ENCODE data around the gene JUN. TPM values are rescaled to one million over a fixed set of nuclear protein-coding genes. Genes with fewer than 3 reads are reported as not detected.
A peak's percentile ranks its signal among the peaks of the same experiment; 100 is the strongest.

JUN gene
- total and polyA plus RNA-seq, 2 of the 13 experiments (the other 11 are each of a cell fraction or from before 2014, with no cell fraction given), result 18.2 to 22.3 TPM

DNA sequence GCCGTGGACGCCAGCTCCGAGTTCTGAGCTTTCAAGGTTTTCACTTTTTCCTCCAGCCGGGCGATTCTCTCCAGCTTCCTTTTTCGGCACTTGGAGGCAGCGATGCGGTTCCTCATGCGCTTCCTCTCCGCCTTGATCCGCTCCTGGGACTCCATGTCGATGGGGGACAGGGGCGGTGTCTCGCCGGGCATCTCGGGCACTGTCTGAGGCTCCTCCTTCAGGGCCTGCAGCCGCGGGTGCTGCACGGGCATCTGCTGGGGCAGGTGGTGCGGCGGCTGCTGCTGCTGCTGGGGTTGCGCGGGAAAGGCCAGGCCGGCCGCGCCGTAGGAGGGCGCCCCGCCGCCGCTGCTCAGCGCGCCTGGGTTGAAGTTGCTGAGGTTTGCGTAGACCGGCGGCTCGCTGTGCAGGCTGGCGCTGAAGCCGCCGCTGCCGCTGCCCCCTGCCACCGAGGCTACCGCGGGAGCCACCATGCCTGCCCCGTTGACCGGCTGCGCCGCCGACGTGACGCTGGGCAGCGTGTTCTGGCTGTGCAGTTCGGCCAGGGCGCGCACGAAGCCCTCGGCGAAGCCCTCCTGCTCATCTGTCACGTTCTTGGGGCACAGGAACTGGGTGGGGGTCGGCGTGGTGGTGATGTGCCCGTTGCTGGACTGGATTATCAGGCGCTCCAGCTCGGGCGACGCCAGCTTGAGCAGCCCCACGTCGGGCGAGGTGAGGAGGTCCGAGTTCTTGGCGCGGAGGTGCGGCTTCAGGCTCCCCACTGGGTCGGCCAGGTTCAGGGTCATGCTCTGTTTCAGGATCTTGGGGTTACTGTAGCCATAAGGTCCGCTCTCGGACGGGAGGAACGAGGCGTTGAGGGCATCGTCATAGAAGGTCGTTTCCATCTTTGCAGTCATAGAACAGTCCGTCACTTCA, 1.4 kb downstream of the JUN start (continued):
- no peak for TF ChIP-seq WIZ (CRISPR knock-in tag; IDR thresholded peaks at IDR 0.05)
- TF ChIP-seq MBD4 (IDR thresholded peaks at IDR 0.05; ENCODE audit: borderline replicate concordance, low read length), result no peak
- no peak for TF ChIP-seq CHD4 (IDR thresholded peaks at IDR 0.05; ENCODE audit: borderline replicate concordance, low read length)
- peak; percentile 80 for TF ChIP-seq ZSCAN21 (CRISPR knock-in tag; IDR thresholded peaks at IDR 0.05; ENCODE audit: borderline replicate concordance)
- TF ChIP-seq, protein P1, sequence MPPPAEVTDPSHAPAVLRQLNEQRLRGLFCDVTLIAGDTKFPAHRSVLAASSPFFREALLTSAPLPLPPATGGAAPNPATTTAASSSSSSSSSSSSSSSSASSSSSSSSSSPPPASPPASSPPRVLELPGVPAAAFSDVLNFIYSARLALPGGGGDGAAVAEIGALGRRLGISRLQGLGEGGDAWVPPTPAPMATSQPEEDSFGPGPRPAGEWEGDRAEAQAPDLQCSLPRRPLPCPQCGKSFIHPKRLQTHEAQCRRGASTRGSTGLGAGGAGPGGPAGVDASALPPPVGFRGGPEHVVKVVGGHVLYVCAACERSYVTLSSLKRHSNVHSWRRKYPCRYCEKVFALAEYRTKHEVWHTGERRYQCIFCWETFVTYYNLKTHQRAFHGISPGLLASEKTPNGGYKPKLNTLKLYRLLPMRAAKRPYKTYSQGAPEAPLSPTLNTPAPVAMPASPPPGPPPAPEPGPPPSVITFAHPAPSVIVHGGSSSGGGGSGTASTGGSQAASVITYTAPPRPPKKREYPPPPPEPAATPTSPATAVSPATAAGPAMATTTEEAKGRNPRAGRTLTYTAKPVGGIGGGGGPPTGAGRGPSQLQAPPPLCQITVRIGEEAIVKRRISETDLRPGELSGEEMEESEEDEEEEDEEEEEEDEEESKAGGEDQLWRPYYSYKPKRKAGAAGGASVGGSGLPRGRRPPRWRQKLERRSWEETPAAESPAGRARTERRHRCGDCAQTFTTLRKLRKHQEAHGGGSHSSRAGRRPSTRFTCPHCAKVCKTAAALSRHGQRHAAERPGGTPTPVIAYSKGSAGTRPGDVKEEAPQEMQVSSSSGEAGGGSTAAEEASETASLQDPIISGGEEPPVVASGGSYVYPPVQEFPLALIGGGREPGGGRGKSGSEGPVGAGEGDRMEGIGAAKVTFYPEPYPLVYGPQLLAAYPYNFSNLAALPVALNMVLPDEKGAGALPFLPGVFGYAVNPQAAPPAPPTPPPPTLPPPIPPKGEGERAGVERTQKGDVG (CRISPR knock-in tag; IDR thresholded peaks at IDR 0.05; ENCODE audit: borderline replicate concordance), result no peak
- no peak for TF ChIP-seq ZNF260 (CRISPR knock-in tag; IDR thresholded peaks at IDR 0.05; ENCODE audit: borderline replicate concordance, low read depth)
- no peak for TF ChIP-seq BRCA1 (CRISPR knock-in tag; IDR thresholded peaks at IDR 0.05)
- TF ChIP-seq SKI (IDR thresholded peaks at IDR 0.05; ENCODE audit: partially characterized antibody), result no peak
- no peak for TF ChIP-seq ARID5B (CRISPR knock-in tag; IDR thresholded peaks at IDR 0.05)
- TF ChIP-seq ZNF230 (CRISPR knock-in tag; IDR thresholded peaks at IDR 0.05), result 0 out of 2 replicates have a peak, but pooled peaks have one; percentile 22
- peak; percentile 17; the same call in 1 of the 2 replicates for TF ChIP-seq UBTF (CRISPR knock-in tag; IDR thresholded peaks at IDR 0.05)
- TF ChIP-seq ZNF780A (CRISPR knock-in tag; IDR thresholded peaks at IDR 0.05), result peak; percentile 35; the same call in 1 of the 2 replicates
- no peak for TF ChIP-seq RFX3 (CRISPR knock-in tag; IDR thresholded peaks at IDR 0.05)
- no peak for TF ChIP-seq PCBP2 (optimal IDR thresholded peaks at IDR 0.05; ENCODE audit: low read depth, low read length, poor library complexity, severe bottlenecking)
- TF ChIP-seq, protein P2, sequence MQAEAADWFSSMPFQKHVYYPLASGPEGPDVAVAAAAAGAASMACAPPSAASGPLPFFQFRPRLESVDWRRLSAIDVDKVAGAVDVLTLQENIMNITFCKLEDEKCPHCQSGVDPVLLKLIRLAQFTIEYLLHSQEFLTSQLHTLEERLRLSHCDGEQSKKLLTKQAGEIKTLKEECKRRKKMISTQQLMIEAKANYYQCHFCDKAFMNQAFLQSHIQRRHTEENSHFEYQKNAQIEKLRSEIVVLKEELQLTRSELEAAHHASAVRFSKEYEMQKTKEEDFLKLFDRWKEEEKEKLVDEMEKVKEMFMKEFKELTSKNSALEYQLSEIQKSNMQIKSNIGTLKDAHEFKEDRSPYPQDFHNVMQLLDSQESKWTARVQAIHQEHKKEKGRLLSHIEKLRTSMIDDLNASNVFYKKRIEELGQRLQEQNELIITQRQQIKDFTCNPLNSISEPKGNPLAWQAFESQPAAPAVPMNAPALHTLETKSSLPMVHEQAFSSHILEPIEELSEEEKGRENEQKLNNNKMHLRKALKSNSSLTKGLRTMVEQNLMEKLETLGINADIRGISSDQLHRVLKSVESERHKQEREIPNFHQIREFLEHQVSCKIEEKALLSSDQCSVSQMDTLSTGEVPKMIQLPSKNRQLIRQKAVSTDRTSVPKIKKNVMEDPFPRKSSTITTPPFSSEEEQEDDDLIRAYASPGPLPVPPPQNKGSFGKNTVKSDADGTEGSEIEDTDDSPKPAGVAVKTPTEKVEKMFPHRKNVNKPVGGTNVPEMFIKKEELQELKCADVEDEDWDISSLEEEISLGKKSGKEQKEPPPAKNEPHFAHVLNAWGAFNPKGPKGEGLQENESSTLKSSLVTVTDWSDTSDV (CRISPR knock-in tag; IDR thresholded peaks at IDR 0.05), result no peak

Data from HepG2 (cell line).